ENCODE measurements around the gene SLC2A4RG. TPM values are rescaled to one million over a fixed set of nuclear protein-coding genes. Genes with fewer than 3 reads are reported as not detected.

Gene SLC2A4RG
- total and polyA plus RNA-seq, 2 donors (not counting 3 experiments of a cell fraction or from before 2014, with no cell fraction given), result 41.7 to 69.4 TPM

GRCh38 chr20:63698739-63699465 lies 40.7 kb upstream of the SLC2A4RG start:
- Histone ChIP-seq H3K4me1 (ENCODE audit: control insufficient read depth, extremely low read depth, insufficient read depth, low read length) (peaks cover 35% of the 10 kb centered on the region), H3K36me3 (ENCODE audit: control insufficient read depth in 2 of 2, extremely low read depth in 1 of 2, insufficient read depth in 2 of 2, low read length in 2 of 2) (no peaks in the 10 kb centered on the region), H3K4me2 (ENCODE audit: insufficient read depth, low read length) (peak overlapping the region; percentile 23), H2AFZ (ENCODE audit: low read depth, low read length) (no peak overlapping the region), H3K9ac (replicated peaks; ENCODE audit: extremely low read depth, insufficient read depth, low read length) (peak overlapping the region; percentile 20), H3K4me3 (replicated peaks in 1 of 3; ENCODE audit: insufficient read depth in 1 of 3, low read depth in 1 of 3, low read length in 3 of 3) (no peak overlapping the region), H4K20me1 (replicated peaks; ENCODE audit: control insufficient read depth, extremely low read depth, insufficient read depth, low read length) (no peaks in the 10 kb centered on the region), H3K27me3 (ENCODE audit: control insufficient read depth in 2 of 2, insufficient read depth in 2 of 2, low read length in 2 of 2) (no peaks in the 10 kb centered on the region), H3K9me1 (replicated peaks; ENCODE audit: control insufficient read depth, extremely low read depth, insufficient read depth, low read length) (no peaks in the 10 kb centered on the region), H3K27ac (ENCODE audit: insufficient read depth, low read depth, low read length) (peak overlapping the region; percentile 91), H3K9me3 (replicated peaks; ENCODE audit: control insufficient read depth, insufficient read depth, low read length) (no peaks in the 10 kb centered on the region), H3K79me2 (ENCODE audit: control insufficient read depth, insufficient read depth, low read length) (no peaks in the 10 kb centered on the region)
- FAIRE-seq, result peak; percentile 91
- dilution Hi-C loops (cut with MboI; ENCODE audit: extremely low pct_ligation_motif_present, low sequenced_read_pairs) (no loop called here), intact Hi-C loops (cut with micrococcal nuclease) (loop anchor here (1.0 to 5.0 kb wide), 3 partner anchors 12 to 40 kb away; partner anchors contain the start of genes LIME1, RTEL1 and SLC2A4RG)
- no TSS peak for BruUV-seq (replicated peaks)
- DNase-seq (ENCODE audit: low read depth, low spot score), result peak; percentile 90
- ChIA-PET POLR2A (interaction anchor here (1.0 to 1.5 kb wide), 2 partner anchors 9 to 33 kb away, joined by 3 to 8 read pairs; partner anchors contain the start of genes ARFRP1 and ZGPAT), CTCF (interaction anchor here (0.8 to 3.0 kb wide), 10 partner anchors 8 to 275 kb away, joined by 3 to 19 read pairs (median 4); partner anchors contain the start of genes ARFRP1, RTEL1, TPD52L2 and ZGPAT)
- TF ChIP-seq JUN (IDR thresholded peaks at IDR 0.05; ENCODE audit: borderline replicate concordance, insufficient read depth, insufficient read length, low read depth) (peak; percentile 54), GATA2 (IDR thresholded peaks at IDR 0.05; ENCODE audit: insufficient read depth, insufficient read length, low read depth, low read length) (no peak), MAX (IDR thresholded peaks at IDR 0.05; ENCODE audit: insufficient read depth, insufficient read length) (no peak), FOS (IDR thresholded peaks at IDR 0.05; ENCODE audit: borderline replicate concordance, insufficient read depth, low read length) (peak; percentile 92), POLR2A (IDR thresholded peaks at IDR 0.05; ENCODE audit: low read depth, low read length) (peak; percentile 24), CTCF (IDR thresholded peaks at IDR 0.05; ENCODE audit: extremely low read depth in 1 of 2, insufficient read depth in 1 of 2, low read depth in 1 of 2, low read length in 2 of 2) (no peak), EZH2 (IDR thresholded peaks at IDR 0.05; ENCODE audit: borderline replicate concordance, low read depth, low read length, severe bottlenecking) (no peak), POLR2AphosphoS5 (IDR thresholded peaks at IDR 0.05; ENCODE audit: insufficient read depth, low read depth, low read length) (peak; percentile 90), MYC (IDR thresholded peaks at IDR 0.05; ENCODE audit: low read depth, low read length) (no peak)
